GM18861 (cell line): ENCODE measurements around the gene MRAS.

Source experiments
- ATAC-seq: cut with Tn5 transposase; IDR thresholded peaks from one replicate; pipeline ENCODE4 v1.9.1; 2021; ENCODE audit not compliant: unreplicated experiment

The MRAS gene

GRCh38 chr3:138338811-138339210, 9.6 kb upstream of the MRAS start:
- no peak for ATAC-seq

GRCh38 chr3:138340511-138340910, 7.9 kb upstream of the MRAS start:
- no peak for ATAC-seq

DNA sequence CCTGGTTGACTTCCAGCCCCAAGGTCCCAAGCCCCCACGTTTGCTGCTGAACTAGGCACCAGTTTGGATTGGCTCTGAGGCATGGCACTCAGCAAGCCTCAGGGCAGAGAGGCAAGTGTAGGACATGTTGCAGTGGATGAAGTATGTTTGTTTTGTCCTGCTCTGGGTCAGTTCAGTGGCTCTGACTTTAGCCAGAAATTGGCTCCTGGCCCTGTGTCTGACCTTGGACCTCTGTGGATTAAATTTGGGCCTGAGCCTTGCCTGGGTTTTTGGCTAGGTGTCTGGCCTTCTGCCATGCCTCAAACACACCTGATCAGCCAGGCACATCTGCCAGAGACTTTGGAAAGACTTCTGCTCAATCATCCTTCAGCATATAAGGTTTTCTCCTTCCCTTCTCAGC, 3.6 kb upstream of the MRAS start:
- ATAC-seq, result no peak

DNA sequence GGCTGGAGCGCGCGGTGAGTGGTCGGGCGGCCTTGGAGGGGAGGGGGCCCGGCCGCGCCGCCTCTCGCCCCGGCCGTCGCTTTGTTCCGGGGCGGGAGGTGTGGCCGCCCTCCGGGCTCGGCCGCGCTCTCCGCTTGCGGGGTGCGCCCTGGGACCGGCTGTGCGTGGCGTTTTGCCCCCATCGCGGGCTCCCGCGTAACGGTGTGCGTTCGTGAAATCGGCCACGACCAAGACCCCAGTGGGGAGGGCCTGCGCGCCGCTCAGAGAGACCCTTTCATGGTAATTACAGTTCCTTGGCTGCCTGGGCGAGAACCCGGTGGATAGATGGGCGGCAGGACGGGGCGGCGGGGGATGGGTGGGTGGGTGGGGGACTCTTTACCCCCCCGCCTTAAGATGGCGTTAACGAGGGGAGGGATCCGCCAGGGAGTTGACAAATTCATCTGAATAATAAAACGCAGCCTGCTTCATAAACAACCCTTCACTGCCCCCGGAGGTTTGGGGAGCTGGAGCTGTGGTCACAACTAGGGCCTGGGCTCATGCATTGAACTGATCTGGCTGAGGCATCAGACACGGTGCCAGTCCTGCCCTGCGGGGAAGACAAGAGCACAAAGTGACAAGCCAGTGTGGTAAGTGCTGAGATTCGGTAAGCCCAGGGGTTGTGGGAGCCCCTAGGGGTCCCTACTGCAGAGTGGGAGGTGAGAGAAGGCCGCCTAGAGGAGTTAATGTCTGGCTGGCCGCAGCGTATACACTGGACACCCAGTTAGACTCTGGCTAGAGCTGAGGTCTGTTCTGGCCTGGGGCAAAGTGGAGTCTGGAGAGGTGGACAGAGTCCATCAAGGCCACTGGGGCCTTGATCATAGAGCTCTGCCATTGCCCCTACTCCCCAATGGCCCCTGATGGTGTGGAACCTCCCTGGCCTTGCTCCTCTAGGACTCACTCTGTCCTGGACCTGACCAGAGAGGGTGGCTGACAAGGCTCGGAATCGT, 668 bp downstream of the MRAS start:
- no peak for ATAC-seq

DNA sequence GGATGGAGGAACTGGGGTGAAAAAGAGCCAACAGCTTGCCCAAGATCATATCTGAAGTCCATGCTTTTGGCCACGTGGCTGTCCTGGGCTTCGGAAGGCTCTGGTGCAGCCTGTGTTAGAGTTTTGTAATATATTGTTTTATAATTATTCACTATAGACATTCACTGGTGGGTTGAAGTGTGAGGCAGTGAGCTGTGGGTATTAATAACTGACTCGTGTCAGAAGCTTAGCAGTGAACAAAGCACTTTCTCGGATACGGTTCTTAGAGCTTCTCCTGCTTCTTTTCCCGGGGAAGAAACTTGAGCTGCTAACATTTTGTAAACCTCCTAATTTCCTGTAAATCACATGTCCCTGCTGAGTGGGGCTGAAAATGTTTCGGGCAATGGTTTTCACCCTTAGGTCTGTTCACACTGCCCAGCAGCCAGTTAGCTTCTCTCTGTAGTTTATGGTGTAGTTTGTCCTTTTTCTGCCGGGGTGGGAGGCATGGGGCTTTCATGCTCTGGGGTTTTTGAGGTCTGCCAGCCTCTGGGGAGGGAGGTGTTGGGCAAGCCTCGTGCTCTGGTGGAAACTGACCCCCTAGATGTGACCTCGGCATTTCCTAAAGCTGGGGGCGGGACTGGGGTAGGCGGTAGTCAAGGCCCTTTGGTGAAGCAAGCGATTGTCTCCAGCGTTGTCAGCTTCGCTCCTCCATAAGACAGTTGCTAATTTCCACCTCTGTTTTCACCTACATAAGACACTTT, 1.7 kb downstream of the MRAS start:
- ATAC-seq, result no peak

DNA sequence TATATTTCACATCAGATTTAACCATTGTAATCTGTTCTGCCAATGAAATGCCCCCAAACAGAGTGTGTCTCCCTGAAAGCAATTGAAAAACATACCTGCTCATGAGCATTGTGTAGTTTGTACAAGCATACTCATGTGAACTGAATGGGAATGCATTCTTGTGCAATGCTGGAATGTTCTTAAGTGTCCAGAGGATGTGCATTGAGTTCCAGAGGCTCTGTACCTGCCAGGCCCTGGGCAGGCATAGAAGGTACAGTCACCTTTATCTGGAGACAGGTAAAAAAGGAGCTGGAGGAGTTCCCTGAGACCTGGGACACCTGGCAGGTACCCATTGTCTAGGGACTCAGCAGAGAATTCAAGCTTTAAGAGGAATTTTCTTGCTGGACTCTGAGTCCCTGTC, 2.8 kb downstream of the MRAS start:
- ATAC-seq, result no peak

GRCh38 chr3:138351916-138352550, 3.7 kb downstream of the MRAS start:
- no peak for ATAC-seq

- no peak for ATAC-seq
These were observed 6.0 kb downstream of the MRAS start for GRCh38 chr3:138354376-138354775.

DNA sequence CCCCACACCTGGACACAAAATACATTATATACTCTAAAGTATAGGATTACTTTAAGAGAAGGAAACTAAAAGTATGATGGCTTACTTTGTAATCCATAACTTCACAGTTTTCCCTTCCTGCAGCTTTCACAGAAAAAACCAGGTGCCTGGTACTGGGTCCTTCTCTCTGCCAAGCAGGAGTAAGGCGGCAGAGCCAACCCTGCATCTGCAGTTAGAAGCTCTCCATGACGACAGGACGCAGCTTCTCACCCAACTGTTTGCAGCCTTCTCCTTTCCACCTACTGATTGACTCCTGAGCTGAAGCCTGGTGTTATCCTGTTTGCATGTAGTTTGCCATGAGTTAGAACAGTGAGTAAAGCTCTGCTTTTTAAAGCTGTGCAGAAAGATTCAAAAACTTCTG, 6.7 kb downstream of the MRAS start:
- ATAC-seq, result no peak

- ATAC-seq, result no peak
These were observed 8.5 kb downstream of the MRAS start for GRCh38 chr3:138356730-138357405.

DNA sequence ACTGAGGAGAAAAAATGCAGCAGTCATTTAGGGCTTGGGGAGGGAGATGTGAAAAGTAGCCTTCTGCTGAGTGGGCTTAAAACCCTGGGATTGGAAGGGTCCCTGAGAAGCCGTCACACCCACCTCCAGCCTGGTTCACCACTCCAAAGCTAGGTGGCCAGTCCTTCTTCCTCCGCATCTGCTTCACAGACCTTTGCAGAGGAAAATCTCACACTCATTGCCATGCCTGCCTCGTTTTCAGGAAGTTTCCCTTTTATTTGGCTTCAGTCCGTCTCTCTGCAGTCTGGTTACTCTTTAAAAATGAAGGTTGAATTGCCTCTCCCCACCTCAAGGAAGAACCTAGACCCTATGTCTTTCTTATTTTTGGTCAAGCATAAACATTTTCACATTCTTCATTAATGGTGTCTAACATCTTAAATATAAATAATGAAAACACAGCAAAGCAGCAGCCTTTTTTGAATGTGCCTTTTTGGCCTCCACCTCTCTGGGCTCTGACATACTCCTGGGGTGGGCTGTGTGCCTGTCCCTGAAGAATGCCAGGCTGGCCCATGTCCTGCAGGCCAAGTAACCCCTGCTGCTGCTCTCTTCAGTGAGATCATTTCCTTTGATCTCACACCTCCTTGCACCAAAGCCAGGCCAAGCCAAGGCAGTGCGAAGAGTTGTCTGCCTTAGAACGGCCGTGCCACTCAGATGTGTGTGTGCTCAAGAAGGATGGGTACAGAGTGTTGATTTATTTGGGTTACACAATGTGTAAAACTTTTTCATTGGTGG, 11.0 kb downstream of the MRAS start:
- ATAC-seq, result no peak

DNA sequence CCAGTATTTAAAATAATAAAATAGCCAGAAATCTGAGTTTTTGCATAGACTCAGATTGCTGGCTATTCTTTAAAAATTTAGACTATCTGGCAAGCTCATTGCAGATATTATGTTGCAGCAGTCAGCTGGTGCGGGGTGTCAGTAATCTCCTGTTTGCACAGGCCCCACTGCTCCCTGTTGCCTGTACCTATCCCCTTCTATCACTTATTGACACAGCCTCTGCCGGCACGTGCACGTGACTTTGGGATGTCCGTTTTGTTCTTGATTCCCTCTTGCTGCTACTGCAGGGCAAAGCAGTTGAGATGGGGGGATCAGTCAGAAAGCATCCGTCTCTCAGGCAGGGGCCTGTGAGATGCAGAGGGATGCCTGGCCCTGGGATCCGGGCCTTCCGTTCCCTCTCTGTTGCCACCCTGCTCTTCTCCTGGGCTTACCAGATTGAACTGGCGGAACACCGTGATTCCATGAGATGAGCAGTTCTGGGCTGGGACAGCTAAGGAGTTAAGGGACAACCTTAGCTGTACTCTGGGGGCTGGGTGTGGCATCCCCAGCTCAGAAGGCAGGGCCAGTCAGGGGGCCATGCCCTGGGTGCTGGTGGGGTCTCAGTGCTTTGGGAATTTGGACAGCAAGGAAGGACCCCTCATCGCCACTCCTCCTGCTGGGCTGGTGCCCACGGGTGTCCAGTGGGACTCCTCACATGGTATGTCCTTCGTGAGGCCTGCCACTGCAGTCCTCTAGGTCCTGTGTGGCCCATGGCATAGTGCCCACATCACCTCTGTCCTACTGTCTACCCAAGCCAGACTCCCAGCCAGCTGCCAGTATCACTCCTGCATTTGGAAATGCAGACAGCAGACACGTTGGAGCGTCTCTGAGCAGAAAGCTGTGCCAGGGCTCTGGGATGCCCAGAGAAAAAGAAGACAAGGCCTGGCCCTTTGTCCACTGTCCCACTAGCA, 11.8 kb downstream of the MRAS start:
- ATAC-seq, result no peak

DNA sequence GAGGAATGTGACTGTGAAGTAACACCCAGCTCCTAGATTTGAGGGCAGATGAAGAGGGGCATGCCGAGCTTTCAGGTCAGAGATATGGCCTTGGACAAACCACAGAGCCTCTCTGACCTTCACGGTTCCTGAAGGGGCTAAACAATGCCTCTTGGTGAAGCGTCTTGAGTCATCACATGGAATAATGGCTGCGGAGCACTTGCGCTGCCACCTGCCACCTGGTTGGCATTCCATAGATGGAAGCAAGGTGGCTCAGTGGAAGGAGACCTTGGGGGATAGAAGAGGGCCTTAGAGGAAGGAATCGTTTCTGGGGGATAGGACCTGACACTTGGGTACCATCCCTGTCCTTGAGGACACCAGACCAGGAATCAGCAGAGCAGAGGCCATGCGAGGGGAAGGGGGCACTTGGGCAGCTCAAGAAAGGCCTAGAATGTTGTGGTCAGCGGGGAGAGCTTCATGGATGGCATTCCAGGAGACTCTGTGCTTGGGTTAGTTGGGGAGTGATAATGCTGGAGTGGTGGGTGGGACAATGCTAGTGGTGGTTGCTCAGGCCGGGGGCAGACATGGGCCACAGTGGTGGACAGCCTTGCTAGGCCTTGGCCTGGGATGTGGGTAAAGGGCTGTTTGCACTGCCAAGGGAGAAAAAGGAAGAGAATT, 12.6 kb downstream of the MRAS start:
- no peak for ATAC-seq

DNA sequence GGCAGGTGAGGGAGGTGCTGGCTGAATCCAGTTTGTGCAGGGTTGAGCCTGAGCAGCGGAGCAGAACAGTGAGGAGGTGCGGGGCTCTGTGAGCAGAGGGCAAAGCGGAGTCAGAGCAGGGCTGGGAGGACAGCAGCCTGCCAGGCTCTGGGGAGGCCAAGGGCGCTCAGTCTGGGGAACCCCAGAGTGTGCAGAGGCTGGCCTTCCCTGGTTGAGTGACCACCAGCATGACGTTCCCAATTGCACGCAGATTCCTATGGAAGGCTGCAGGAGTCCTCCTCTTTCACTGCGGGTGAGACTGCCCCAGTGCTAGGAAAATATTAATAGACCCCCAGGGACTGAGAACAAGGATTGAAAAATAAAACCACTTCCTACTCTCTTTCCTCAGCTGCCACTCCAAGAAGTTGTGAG, 13.2 kb downstream of the MRAS start:
- ATAC-seq, result no peak

GRCh38 chr3:138362538-138362937, 14.2 kb downstream of the MRAS start:
- ATAC-seq, result no peak

- no peak for ATAC-seq
These were observed 14.9 kb downstream of the MRAS start for GRCh38 chr3:138363322-138363721.

GRCh38 chr3:138364356-138365252, 16.2 kb downstream of the MRAS start:
- ATAC-seq, result no peak

GRCh38 chr3:138365253-138365555, 16.8 kb downstream of the MRAS start:
- no peak for ATAC-seq
